Stimulated activated CD4-positive, alpha-beta T cell treated with anti-CD3 and anti-CD28 coated beads, TNF-alpha, amount 100 ng/mL, for 4 hours (primary cell): ENCODE results near the gene MTA3.

Source experiments
- DNase-seq, 3 experiments: peaks; one replicate each; pipeline ENCODE4 v3.0.0-alpha.2; 2020; ENCODE audit warnings: low read depth in 3 of 3

The MTA3 gene

DNA sequence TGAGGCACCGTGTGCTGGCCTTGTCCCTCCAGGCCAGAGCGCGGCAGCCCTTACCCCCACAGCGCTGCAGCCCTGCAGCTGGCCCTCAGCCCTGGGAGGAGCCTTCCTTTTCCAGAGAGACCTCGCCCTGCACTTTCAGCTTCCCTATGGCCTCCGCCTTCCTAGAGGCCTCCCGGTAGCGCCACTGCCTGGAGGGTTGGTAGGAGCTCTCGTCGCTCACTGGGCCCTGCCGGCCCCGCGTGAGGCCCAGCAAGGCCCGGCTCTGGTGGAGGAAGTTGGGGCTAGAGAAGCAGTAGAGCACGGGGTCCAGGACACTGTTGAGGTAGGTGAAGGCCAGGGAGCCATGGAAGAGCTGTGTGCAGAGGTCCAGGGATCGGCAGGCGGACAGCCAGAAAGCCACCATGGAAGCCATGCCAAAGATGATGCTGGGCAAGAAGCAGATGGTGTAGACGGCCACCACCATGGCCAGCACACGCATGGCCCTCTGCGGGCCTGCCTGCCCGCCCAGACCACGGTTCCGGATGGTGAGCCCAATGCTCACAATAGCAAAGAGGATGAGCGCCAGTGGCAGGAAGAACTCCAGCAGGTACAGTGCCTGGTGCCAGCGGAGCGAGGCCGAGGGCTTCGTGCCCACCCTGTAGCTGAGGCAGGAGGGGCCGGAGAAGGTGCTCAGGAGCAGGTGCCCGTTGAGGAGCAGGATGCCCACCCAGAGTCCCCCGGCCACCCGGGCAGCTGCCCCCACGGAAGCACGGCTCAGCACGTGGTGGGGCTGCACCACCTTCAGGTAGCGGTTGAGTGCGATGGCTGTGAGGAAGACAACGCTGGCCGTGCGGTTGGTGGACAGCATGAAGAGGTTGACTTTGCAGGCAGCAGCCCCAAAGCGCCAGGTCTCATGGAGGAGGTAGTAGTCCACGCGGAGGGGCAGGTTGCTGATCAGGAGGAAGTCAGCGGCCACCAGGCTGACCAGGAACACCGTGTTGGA lies 194.7 kb downstream of the MTA3 start:
- DNase-seq = no peak

DNA sequence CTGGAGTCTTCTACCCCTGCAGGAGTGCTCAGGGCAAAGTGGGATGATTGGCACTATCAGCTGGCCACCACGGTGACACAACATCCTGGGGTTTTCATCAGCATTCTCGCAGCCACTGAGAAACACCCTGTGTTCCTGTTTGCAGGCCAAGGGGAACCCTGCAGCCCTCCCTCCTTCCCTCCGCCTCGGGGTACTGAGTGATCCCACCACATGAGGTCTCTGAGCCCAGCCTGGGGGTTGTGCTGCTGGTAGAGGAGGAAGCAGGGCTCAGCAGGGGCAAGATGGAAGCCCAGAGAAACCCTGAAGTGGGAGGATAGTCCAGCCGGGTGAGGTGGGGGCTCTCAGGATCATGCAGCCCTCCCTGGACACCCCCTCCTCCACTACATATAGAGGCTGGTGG lies 195.7 kb downstream of the MTA3 start, which contains the start of gene OXER1:
TSS of gene OXER1 (minus strand) at position 40 of the 400 bp plus-strand sequence. CDS start 73 bp downstream, outside the sequence.
- no peak for DNase-seq

DNA sequence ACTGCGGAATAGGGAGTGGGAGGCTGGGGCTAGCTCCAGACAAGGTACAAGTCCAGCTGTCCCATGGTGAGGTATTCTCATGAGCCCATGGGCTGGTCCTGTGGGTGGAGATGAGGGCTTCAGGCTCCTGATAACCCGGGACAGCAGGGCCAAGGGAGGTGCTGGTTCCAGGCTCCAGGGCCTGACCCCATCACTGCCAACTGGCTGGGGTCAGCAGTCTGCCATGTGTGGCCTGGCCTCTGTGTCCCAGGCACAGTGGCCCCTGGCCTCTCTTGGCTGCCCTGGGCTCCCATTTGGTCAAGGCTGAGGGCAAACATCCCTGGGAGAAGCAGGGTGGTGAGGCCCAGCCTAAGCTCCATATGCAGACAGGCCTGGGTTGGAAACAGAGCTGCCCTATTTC lies 196.5 kb downstream of the MTA3 start:
- no peak for DNase-seq

DNA sequence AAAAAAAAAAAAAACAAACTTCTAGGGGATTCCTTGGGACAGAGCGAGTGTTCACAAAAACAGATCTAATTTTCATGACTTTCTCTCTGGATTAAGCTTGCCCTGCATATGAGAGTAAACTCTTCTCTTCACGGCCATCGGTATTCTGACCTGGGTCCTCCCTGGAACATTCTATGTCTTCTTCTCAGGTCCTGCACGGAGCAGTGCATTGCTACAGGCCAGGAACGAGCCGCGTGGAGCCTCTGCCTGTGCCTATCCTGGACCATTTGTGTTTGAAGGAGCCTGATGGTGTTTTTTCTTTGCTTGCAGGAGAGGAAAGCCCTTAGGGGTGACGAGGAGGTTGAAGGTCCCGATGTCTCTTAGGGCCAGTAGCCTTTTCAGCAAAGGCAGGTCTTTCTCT lies 197.3 kb downstream of the MTA3 start:
- DNase-seq = no peak

DNA sequence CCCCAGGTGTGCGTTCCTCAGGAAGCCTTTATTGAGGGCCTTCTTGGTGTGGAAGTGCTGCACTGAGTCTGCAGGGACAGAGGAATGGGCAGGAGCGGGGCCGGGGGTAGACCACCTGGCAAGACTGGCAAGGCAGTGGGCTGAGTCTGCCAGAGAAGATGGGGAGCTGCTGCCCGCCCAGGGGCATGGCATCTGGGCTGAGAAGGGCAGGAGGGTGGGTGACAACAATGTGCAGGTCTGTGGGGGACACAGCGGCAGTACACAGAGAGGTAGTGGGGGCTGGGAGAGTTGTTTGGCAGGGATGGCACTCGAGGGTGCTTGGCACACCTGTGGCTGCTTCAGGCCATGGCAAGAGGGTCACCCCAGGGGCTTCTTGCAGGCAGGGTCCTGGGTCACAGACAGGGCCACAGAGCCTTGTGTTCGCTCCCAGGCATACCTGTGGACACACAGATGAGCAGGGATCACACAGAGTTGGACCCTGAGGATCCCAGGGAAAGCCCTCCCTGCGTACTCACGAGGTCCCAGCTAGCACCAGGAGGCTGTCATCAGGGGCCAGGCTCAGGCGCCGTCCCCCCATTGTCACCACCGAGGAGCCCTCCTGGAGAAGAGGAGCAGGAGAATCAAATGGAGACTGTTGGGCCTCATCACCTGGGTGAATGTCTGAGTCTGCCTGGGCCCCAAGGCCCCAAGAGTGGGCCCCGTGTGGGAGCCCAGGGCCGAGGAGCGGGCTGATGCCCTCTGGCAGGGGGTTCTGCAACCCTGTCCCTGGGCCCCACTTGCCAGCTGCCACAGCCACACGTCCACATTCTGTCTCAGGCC lies 198.9 kb downstream of the MTA3 start:
- no peak for DNase-seq

DNA sequence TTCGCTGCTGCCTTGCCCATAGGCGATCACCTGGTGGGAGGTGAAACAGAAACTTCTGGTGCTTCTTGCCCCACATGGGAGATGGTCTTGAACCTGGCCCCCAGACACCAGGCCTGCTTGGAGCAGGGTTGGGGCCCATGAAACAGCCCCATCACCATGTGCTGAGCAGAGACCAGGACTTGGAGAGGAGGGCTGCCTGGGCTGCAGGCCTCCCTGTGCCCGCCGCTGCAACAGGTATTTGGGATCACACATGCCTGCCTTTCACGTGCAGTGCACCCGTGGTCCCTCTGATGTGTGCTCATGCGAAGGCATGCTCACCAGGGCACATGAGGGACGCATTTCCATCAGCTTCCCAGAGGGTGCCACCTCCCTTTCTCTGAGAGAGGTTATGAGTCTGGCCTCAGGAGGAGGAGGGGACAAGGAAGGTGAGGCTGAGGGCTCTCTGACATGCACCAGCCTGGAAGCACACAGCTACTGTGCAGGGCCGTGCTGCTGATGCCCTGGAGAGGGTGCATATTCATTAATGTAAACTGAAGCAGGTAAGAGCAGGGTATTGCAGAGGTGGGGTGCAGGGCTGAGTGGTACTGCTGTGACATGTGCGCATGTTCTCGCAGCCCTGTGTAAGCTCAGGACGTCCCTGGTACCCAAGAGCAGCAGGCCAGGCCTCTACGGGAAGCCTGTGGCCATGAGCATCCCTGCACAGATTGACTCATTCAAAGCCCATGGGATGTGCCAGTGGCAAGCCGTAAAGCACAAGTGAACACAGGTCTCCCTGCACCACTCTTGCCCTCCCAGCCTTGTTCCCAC lies 199.7 kb downstream of the MTA3 start:
- DNase-seq = no peak

DNA sequence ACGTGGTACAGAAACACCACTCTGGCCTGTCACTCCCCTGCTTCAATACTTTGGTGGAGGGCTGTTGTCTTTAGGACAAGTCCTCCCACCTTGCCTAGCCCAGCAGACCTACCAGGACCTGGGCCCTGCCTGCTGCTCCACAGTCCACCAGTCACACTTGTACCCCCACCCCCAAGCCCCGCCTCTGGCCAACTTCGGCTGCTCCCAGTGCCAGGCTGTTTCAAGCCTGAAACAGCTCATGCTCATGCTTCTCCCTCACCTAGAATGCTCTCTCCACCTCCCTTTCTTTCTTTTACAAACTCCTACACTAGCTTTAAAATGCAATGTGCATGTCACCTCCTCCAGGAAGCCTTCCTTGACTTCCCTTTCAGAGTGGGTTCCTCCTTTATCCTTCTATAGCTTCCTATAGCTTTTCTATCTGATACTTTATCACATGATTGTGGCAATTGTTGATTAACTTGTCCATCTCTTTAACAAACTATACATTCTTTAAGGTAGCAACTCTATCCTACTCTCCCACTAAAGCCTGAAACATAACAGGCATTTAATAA lies 200.3 kb downstream of the MTA3 start:
- no peak for DNase-seq

DNA sequence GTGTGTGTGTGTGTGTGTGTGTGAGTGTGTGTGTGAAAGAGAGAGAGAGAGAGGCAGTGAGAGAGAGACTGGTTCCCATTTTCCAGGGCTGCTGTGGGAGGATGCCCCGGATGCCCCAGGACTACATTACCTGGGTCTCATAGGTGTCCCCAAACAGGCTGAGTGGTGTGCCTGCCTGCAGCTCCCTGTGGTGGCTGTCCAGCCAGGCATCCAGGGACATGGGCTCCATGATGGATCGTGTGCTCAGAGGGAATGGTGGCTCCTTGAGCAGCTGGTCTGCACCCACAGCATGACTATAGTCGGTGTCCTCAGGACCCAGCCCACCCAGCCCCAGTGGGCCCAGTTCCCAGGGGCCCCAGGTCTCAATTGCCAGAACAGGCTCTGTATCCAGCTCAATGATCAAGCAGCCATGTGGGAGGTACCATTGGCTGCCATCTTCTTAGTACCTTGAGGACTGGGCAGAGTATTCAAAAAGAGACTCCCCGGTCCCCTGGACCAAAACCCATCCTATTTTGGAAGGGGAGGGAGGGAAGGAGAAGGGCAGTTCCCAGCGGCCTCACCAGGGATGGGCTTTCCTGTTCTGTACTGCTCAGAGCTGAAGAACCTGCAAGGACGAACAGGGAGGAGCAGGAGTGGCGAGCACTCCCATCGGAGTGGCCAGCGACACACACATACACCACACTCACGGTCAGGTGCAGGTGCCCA lies 201.3 kb downstream of the MTA3 start:
- DNase-seq = no peak

DNA sequence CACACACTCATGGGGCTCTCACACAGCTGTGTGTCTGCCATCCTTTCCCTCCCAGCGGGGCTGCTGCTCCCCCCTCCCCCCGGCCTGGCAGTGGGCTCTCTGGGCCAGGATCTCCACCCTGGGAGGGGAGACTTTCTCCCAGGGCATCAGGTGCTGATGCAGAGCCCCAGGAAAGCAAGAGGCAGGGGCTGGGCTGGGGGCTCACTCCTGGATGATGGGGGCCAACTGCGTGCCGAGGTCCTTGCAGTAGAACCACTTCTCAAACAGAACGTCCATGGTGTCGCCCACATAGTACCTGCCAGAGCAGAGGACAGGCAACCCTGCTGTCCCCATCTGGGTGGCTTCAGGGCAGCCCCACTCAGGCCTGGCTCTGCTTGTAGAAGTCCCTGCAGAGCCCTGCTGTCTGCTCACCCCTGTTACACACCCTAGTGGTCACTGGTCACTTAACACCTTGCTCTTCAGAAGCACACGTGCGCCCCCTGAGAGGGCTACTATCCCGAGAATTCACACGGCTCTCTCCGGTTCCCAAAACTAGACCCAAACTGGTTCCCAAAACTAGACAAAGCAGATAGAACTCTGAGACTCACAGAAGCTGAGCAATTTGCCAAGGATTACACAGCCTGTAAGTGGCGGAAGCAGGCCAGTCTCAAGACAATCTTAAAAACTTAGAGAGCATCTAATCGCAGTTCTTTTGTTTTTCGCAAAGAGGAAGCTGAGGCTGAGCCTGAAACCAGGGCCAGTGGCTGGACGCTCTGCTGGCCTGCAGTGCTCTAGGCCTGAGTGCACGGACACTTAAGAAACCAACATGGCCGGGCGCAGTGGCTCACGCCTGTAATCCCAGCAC lies 202.1 kb downstream of the MTA3 start:
- DNase-seq = no peak

DNA sequence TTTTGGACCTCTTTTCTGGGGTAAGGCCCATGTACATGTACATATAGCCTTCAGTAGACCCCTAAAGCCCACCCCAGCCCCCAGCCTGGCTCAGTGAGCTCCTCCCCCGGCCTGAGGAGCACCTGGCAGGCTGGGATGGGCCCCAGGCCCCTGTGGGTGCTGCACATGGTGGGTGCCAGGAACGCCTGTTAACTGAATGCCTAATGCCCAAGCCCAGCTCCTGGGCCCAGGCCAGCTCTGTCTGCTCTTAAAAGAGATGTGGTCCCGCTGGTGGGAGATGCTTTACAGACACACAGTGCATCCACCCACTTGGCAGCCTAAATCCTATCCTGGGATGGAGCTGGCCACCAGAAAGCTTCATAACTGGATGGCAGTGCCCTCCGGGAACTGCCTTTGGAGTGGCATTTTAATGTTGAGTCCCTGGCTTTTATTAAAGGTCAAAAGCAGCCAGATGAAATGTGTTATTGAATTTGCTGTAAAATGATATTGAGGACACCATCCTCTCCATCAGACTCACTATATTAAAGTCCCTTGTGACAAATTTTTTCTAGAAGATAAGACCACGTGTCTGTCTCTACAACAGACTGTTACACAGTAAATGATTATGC lies 203.2 kb downstream of the MTA3 start:
- DNase-seq = no peak

DNA sequence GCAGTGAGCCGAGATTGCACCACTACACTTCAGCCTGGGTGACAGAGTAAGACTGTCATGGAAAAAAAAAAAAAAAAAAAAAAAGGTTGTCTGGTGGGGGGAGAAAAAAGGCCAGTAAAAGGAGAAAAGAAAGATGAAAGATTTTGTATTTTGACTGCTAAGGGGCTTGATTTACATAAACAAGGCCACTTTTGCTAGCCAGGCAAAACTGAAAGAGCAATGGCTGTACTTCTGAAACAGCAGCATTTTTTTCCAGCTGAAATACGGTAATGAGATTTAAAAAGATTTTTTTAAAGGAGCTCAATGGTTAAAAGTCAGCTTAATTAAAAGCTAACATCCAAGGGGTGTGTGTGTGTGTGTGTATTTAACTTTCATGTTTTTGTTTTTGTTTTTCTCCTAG lies 206.8 kb downstream of the MTA3 start:
- DNase-seq = no peak

DNA sequence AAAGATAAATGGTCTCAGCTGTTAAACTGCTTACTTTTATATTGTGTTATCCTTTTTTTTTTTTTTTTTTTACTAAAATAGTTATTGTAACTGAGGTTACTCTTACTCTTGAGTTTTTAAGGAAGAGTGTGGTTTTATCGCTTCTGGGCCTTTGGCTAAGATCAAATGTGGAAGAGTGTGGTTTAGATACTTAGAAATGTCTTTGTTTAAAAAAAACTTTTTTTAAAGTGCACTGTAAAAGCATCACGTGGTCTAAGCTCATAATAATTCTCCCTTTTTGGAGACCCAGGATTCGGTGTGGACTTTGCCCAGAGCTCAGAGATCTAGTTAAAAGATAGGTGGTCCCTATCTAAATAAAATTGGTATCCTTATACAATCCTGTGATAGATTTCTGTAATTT lies 207.4 kb downstream of the MTA3 start:
- DNase-seq = no peak

DNA sequence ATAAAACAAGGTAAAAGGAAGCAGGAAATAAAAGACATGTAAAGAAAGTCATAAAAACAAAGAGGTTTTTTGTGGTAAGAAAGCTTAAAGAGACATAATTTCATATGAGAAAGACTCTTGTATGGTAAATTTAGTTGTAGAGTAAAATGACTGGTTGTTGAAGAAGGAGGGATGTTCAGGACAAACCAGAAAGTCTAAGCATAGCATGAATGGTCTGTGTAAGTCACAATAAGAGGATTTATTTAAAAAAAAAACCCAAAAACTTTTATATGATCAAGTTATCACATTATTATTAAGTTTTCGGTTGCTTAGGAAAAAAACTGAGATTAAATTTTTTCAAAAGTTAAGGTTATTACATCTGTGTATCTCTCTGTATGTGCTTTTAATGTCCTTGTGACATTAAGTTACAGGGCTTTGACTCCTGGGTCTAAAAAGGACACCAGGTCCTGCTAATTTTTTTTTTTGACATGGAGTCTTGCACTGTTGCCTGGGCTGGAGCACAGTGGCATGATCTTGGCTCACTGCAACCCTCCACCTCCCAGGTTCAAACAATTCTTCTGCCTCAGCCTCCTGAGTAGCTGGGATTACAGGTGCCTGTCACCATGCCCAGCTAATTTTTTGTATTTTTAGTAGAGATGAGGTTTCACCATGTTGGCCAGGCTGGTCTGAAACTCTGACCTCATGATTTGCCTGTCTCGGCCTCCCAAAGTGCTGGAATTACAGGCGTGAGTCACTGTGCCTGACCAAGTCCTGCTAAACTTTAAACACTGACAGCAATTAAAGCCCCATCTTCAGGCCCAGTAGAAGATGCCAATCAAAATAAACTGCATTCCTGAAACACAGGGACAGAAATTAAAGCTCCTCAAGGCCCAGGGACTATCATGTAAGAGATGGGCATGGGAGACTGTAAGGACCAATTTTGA lies 209.7 kb downstream of the MTA3 start:
- no peak for DNase-seq

DNA sequence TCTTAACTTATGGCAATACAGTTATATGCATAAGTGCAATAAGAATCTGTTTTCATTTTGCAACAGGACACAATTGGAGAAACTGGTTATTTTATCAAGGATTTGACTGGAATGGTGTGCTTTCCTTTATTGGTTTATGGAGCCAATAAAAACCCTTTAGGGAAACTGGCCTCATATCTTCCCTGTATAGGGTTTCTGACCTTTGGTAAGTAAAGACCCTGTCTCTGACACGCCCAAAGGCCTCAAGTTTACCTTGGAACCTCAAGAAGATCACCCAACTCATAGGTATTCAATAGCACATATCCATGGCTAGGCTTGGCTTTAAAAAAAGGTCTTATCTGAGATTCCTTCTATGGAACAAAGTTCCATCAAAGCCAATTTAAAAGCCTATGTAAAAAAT lies 212.7 kb downstream of the MTA3 start:
- no peak for DNase-seq

DNA sequence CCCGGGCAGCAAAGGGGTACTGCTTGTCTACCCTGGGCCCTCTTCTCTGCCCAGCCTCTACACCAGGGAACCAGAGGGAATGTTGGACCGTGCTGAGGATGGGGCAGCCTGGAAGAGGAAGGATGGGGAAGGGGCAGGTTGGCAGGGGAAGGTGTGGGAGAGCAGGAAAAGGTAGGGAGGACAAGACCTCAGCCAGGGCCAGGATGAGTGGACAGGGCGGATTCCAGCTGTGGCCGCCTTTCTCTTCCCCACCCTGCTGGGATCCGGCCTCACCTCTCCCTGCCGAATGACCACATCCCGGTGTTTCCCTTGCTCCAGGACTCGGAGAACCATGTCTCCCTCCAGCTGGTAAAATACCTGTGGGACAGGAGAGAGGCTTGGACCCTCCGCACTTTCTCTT lies 215.1 kb downstream of the MTA3 start:
- no peak for DNase-seq

DNA sequence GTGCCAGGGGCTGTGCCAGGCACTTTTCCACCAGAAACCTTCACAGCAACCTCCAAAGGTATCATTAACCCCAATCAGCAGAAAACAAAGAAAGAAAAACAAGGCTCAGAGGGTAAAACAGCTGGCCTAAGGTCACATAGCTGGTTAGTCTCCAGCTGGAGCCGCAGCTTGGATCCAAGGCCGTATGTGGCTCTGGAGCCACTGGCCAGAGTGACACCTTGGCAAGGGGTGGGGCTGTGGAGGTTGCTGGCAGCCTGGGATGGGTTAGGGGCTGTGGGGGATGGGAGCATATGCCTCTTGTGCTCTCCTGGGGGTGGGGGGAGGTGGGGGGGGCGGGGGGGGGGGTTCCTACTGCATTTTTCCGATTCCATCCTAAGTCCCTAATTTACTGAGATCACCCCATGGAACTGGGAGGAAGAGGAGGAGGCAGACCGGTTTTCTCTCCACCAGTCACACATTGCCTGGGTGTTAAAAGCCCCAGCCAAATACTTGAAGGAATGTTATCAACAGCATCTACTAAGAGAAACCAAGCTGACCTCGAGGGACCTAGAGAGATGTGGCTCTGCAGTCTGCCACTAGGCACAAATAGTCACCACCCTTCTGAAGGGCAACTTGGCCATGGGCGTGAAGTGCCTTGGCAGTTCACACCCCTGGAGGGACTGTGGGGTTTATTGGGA lies 215.9 kb downstream of the MTA3 start:
- DNase-seq = no peak

DNA sequence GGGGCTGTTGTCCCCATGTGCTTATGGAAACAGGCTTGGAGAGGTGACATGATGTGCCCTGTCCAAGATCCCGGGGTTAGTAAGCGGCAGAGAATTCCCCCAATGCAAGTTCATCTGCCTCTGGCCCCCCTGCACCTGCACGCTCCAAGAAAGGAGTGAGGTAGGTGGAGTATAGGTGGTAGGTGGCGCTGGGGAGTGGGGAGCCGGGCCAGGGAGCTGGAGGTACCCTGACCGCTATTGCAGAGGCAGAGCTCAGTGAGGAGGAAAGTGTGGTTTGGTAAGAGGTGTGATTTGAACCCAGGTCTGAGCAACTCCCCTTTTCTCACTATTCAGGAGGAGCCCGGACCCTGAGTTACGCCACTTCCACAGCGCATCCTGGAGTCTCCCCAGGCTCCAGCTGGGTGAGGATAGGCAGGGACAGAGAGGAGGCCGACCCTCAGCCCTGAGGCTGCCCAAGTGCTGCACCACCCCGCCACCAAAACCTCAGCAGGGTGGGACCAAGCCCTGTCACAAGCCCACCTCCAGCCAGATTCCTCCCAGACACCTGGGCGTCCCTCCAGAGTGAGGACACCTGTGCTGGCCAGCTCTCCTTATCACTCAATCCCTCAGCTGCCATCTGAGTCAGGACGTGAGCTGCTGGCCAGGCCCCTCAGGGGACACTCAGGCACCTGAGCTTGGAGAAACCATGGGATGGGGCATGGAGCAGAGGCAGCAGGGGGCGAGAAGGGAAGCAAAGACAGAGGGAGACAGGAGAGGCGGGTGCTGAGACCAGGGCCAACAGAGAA lies 218.3 kb downstream of the MTA3 start:
- DNase-seq = no peak
